ENCODE measurements around the gene USPL1.

Gene USPL1

GRCh38 chr13:30697177-30697953 is 79.6 kb downstream of the USPL1 start:
- no peak for DNase-seq (ENCODE audit: low read depth)

DNA sequence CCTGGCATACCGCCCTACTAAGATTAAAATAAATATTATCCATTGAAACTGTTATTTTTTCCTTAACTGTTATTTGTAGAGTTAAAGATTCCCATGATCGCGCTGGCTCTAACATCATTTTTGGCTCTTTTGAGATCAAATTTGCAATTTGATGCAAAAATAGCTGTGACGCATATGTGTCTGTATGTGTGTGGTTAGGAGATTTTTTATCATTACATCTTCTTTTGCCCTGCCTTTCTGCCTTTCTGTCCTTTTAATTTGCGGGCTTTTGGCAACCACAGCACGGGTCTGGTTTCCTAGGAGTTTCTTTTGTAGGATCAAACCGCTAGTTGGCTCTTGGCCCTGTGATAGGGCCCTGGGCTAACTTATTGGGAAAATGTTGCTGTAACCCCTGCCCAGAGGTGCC is 80.3 kb downstream of the USPL1 start:
- no peak for DNase-seq (ENCODE audit: low read depth)

GRCh38 chr13:30698488-30699005 is 80.8 kb downstream of the USPL1 start:
- no peak for DNase-seq (ENCODE audit: low read depth)

DNA sequence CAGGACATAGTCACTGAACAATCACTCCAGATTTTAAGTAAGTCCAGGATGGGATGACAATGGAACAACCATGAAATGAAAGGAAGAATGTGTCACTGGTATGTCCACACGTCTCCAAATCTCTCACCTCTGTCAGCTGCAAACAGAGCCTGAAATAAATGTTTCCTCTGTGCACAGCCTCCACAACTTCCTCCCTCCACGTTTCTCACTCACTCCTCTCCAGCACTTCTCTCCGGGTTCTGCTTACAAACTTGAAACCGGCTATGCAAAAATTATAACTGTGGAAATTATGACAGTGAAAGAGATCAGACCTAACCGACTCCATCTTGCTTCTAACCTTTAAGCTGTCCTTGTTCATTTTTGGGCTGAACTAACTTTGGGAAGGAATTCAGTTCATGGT is 82.6 kb downstream of the USPL1 start:
- DNase-seq (ENCODE audit: low read depth) = no peak

GRCh38 chr13:30702006-30702405 is 84.3 kb downstream of the USPL1 start:
- no peak for DNase-seq (ENCODE audit: low read depth)

GRCh38 chr13:30704596-30704995 is 86.9 kb downstream of the USPL1 start:
- DNase-seq (ENCODE audit: low read depth) = no peak

DNA sequence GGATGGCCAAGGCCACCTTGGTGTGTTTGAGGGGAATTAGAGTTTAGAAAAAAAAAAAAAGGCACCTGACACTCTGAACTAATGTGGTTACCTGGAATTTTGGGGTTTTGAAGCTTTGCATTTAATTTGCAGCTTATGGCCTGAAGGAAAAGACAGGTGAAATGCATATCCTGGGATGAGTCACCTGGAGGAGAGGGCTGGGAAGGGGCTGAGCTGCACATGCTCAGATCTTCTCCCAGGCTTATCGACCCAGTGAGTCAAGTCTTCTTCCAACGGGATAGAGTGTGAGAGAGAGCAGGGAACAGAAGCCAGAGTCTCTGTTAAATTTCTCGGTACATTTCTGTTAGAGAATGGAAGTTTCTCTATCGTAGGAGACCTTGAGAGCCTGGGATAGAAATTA is 88.0 kb downstream of the USPL1 start:
- DNase-seq (ENCODE audit: low read depth) = no peak

- no peak for DNase-seq (ENCODE audit: low read depth)
Measured at GRCh38 chr13:30708541-30708940, 90.8 kb downstream of the USPL1 start.
